ENCODE data around the gene AKAP6.

Gene AKAP6

GRCh38 chr14:32403688-32404087, 74.6 kb downstream of the AKAP6 start:
- no peak overlapping the region for H3K4me3 ChIP-seq (ENCODE audit: low read depth, low read length)
- TF ChIP-seq, protein P1, sequence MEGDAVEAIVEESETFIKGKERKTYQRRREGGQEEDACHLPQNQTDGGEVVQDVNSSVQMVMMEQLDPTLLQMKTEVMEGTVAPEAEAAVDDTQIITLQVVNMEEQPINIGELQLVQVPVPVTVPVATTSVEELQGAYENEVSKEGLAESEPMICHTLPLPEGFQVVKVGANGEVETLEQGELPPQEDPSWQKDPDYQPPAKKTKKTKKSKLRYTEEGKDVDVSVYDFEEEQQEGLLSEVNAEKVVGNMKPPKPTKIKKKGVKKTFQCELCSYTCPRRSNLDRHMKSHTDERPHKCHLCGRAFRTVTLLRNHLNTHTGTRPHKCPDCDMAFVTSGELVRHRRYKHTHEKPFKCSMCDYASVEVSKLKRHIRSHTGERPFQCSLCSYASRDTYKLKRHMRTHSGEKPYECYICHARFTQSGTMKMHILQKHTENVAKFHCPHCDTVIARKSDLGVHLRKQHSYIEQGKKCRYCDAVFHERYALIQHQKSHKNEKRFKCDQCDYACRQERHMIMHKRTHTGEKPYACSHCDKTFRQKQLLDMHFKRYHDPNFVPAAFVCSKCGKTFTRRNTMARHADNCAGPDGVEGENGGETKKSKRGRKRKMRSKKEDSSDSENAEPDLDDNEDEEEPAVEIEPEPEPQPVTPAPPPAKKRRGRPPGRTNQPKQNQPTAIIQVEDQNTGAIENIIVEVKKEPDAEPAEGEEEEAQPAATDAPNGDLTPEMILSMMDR (IDR thresholded peaks at IDR 0.05; ENCODE audit: borderline replicate concordance, insufficient read depth, low read depth, low read length): no peak

DNA sequence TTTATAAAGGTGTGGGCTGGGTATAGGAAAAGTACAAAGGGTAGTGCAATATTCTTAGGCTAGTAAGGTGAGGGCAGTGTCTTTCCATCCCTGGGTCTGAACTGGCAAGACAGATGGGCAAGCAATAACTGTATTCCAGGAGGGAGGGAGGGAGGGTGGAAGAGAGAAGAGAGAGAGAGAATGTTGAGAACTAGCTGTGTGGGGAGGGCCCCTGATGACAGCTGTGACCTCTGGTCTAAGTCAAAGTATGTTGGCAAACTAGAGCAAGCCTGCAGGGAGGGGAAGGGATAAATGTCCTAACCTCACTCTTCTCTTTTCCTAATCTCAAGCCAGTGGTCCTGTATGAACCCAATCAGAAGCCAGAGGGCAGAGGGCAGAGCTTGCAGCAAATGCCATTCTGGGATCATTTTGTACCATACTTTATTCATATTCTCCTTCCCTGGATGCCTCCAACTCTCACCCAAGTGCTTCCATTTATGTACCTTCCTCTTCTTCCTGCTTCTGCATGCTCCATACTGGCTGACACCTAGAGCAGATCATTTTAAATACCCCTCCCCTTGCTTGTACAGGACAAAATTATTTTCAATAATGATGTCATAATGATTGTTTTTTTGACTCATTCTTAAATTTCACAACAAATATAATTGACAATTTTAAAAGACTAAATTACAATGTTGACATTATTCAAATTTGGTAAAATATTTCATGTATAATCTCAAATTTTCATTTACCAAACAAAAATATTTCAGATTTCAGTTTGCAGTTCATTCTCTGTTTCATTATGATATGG, 75.9 kb downstream of the AKAP6 start:
- no peak overlapping the region for H3K4me3 ChIP-seq (ENCODE audit: low read depth, low read length)
- TF ChIP-seq, protein P1 (IDR thresholded peaks at IDR 0.05; ENCODE audit: borderline replicate concordance, insufficient read depth, low read depth, low read length): no peak

GRCh38 chr14:32405856-32406255, 76.8 kb downstream of the AKAP6 start:
- no peak overlapping the region for H3K4me3 ChIP-seq (ENCODE audit: low read depth, low read length)
- TF ChIP-seq, protein P1 (IDR thresholded peaks at IDR 0.05; ENCODE audit: borderline replicate concordance, insufficient read depth, low read depth, low read length): no peak

- TF ChIP-seq, protein P1 (IDR thresholded peaks at IDR 0.05; ENCODE audit: borderline replicate concordance, insufficient read depth, low read depth, low read length): no peak
- H3K4me3 ChIP-seq (ENCODE audit: low read depth, low read length): no peak overlapping the region
Observed at GRCh38 chr14:32407130-32407529, 78.0 kb downstream of the AKAP6 start.

GRCh38 chr14:32408018-32408417, 78.9 kb downstream of the AKAP6 start:
- no peak overlapping the region for H3K4me3 ChIP-seq (ENCODE audit: low read depth, low read length)
- TF ChIP-seq, protein P1 (IDR thresholded peaks at IDR 0.05; ENCODE audit: borderline replicate concordance, insufficient read depth, low read depth, low read length): no peak

- H3K4me3 ChIP-seq (ENCODE audit: low read depth, low read length): no peak overlapping the region
- TF ChIP-seq, protein P1 (IDR thresholded peaks at IDR 0.05; ENCODE audit: borderline replicate concordance, insufficient read depth, low read depth, low read length): no peak
Observed at GRCh38 chr14:32412103-32412502, 83.0 kb downstream of the AKAP6 start.

GRCh38 chr14:32412532-32412931, 83.4 kb downstream of the AKAP6 start:
- H3K4me3 ChIP-seq (ENCODE audit: low read depth, low read length): no peak overlapping the region
- TF ChIP-seq, protein P1 (IDR thresholded peaks at IDR 0.05; ENCODE audit: borderline replicate concordance, insufficient read depth, low read depth, low read length): no peak

Data from GM12875 (cell line).